ENCODE results near the gene CNIH3.

DNA sequence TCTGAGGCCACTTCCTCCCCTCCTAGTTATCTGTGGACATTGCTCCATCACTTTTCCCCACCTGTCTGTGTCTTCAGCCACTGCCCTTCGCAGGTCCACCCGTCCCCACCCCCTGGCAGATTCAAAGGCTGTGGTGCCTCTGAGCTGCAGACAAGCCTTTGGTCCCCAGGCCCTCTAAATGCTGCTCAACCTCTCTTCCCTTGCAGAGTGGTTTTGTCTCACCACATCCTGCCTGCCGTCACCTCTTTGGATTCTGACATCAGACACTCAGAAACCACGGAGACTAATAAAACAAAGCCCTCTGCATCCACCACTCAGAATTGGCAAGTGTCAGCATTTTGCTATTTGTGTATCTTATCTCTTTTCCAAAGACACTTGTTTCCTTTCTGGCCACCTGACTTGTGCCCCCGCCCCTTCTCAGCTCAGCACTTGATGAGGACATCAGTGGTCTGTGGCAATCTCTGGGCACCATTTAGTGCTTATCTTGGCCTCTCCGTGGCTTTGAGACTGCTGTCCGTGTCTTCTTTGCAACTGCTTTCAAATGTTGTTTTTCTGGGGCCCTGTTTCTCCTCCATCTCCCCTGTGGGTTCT, 7.7 kb downstream of the CNIH3 start:
- TF ChIP-seq POLR2A (IDR thresholded peaks at IDR 0.05), result no peak
- TF ChIP-seq, protein P1, sequence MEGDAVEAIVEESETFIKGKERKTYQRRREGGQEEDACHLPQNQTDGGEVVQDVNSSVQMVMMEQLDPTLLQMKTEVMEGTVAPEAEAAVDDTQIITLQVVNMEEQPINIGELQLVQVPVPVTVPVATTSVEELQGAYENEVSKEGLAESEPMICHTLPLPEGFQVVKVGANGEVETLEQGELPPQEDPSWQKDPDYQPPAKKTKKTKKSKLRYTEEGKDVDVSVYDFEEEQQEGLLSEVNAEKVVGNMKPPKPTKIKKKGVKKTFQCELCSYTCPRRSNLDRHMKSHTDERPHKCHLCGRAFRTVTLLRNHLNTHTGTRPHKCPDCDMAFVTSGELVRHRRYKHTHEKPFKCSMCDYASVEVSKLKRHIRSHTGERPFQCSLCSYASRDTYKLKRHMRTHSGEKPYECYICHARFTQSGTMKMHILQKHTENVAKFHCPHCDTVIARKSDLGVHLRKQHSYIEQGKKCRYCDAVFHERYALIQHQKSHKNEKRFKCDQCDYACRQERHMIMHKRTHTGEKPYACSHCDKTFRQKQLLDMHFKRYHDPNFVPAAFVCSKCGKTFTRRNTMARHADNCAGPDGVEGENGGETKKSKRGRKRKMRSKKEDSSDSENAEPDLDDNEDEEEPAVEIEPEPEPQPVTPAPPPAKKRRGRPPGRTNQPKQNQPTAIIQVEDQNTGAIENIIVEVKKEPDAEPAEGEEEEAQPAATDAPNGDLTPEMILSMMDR (IDR thresholded peaks at IDR 0.05), result no peak
